ENCODE results near the gene SEMA3D. TPM values are rescaled to one million over a fixed set of nuclear protein-coding genes. Genes with fewer than 3 reads are reported as not detected.

Gene SEMA3D
- total and polyA plus RNA-seq, 2 donors (not counting 3 experiments of a cell fraction or from before 2014, with no cell fraction given): 9.9 to 10.3 TPM

- H2AFZ ChIP-seq (ENCODE audit: low read depth, low read length): no peak overlapping the region
- no peak overlapping the region for H3K27ac ChIP-seq (ENCODE audit: insufficient read depth, low read depth, low read length)
- no peak for DNase-seq (ENCODE audit: low read depth, low spot score)
- TF ChIP-seq MYC (IDR thresholded peaks at IDR 0.05; ENCODE audit: low read depth, low read length) (no peak), JUN (IDR thresholded peaks at IDR 0.05; ENCODE audit: borderline replicate concordance, insufficient read depth, insufficient read length, low read depth) (no peak), GATA2 (IDR thresholded peaks at IDR 0.05; ENCODE audit: insufficient read depth, insufficient read length, low read depth, low read length) (no peak), POLR2AphosphoS5 (IDR thresholded peaks at IDR 0.05; ENCODE audit: insufficient read depth, low read depth, low read length) (no peak), MAX (IDR thresholded peaks at IDR 0.05; ENCODE audit: insufficient read depth, insufficient read length) (no peak), CTCF (IDR thresholded peaks at IDR 0.05; ENCODE audit: extremely low read depth in 1 of 2, insufficient read depth in 1 of 2, low read depth in 1 of 2, low read length in 2 of 2) (no peak), EZH2 (IDR thresholded peaks at IDR 0.05; ENCODE audit: borderline replicate concordance, low read depth, low read length, severe bottlenecking) (no peak), FOS (IDR thresholded peaks at IDR 0.05; ENCODE audit: borderline replicate concordance, insufficient read depth, low read length) (no peak), POLR2A (IDR thresholded peaks at IDR 0.05; ENCODE audit: low read depth, low read length) (no peak)
- H3K4me2 ChIP-seq (ENCODE audit: insufficient read depth, low read length): no peak overlapping the region
- H3K4me3 ChIP-seq (replicated peaks in 1 of 3; ENCODE audit: insufficient read depth in 1 of 3, low read depth in 1 of 3, low read length in 3 of 3): no peak overlapping the region
- no peak overlapping the region for H3K9ac ChIP-seq (replicated peaks; ENCODE audit: extremely low read depth, insufficient read depth, low read length)
- POLR2A ChIA-PET: no interaction called here
- no peaks in the 10 kb centered on the region for H3K9me3 ChIP-seq (replicated peaks; ENCODE audit: control insufficient read depth, insufficient read depth, low read length)
- H3K27me3 ChIP-seq (ENCODE audit: control insufficient read depth in 2 of 2, insufficient read depth in 2 of 2, low read length in 2 of 2): no peaks in the 10 kb centered on the region
- CTCF ChIA-PET: interaction anchor here (1.3 kb wide), 1 partner anchor 11 kb away, joined by 3 read pairs; no protein-coding TSS in a partner anchor
- BruUV-seq (replicated peaks): no TSS peak
- H4K20me1 ChIP-seq (replicated peaks; ENCODE audit: control insufficient read depth, extremely low read depth, insufficient read depth, low read length): no peaks in the 10 kb centered on the region
- FAIRE-seq: no peak
- dilution Hi-C loops (cut with MboI; ENCODE audit: extremely low pct_ligation_motif_present, low sequenced_read_pairs): no loop called here
- peaks cover 3% of the 10 kb centered on the region for H3K4me1 ChIP-seq (ENCODE audit: control insufficient read depth, extremely low read depth, insufficient read depth, low read length)
- H3K36me3 ChIP-seq (ENCODE audit: control insufficient read depth in 2 of 2, extremely low read depth in 1 of 2, insufficient read depth in 2 of 2, low read length in 2 of 2): no peaks in the 10 kb centered on the region
- no peaks in the 10 kb centered on the region for H3K79me2 ChIP-seq (ENCODE audit: control insufficient read depth, insufficient read depth, low read length)
- H3K9me1 ChIP-seq (replicated peaks; ENCODE audit: control insufficient read depth, extremely low read depth, insufficient read depth, low read length): no peaks in the 10 kb centered on the region
- intact Hi-C loops (cut with micrococcal nuclease): no loop called here
Observed at GRCh38 chr7:85091565-85091928, 95.3 kb downstream of the SEMA3D start.

All from endothelial cell of umbilical vein (primary cell).